Endometrial microvascular endothelial cells (primary cell): ENCODE measurements around the gene PEX14. TPM values are rescaled to one million over a fixed set of nuclear protein-coding genes. Genes with fewer than 3 reads are reported as not detected.

Experiments used
- in situ Hi-C: cut with HindIII; loops from 2 replicates; pipeline ENCODE4 v1.10.0; 2017; ENCODE audit warnings: low sequenced_read_pairs, low pct_unique_long_range_greater_than_20kb; ENCODE audit errors: inconsistent ontology term
- total RNA-seq: library from RNA; depleted of rRNA; stranded (reverse); fragments of >200 nt; gene quantifications from one replicate; pipeline ENCODE4 v1.2.3, GENCODE V29; 2015; ENCODE audit errors: inconsistent ontology term

Gene PEX14
- total RNA-seq, 1 donor from 2014 or later, result 28.6 TPM

DNA sequence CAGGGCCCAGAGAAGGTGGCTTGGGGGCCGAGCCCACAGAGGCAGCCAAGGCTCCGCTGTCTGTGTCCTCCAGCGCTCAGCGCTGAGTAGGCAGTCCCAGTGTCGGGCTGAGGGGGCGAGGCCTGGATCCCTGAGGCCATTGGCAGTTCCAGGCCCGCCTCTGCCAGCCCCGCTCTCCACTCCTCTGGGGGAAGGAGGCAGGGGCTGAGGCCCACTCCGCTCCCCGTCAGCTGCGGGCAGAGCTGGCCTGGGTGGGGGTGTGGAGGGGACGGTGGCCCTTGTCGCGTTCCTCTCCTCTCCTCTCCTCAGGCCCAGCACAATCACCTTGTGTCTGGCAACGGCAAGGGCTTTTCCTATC is 188.9 kb downstream of the PEX14 start:
- in situ Hi-C loops, result no loop called here

DNA sequence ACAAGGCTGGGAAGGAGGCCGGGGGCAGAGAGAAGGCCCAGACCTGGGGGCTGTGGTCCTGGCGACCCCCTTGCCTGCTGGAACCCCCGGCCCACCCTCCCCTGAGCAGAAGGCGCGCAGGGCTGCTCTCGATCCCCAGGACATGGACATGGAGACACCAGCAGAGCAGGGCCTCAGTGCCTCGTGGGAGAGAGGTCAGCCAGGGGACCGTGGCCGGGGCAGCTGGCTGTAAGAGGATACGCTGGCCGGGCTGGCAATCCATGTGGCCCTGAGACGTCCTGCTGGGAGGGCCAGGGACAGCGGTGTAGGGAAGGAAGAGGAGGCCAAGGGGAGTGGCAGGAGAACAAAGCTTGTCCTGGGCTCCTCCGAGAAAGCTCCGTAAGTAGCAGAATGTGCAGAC is 189.5 kb downstream of the PEX14 start:
- in situ Hi-C loops, result no loop called here

DNA sequence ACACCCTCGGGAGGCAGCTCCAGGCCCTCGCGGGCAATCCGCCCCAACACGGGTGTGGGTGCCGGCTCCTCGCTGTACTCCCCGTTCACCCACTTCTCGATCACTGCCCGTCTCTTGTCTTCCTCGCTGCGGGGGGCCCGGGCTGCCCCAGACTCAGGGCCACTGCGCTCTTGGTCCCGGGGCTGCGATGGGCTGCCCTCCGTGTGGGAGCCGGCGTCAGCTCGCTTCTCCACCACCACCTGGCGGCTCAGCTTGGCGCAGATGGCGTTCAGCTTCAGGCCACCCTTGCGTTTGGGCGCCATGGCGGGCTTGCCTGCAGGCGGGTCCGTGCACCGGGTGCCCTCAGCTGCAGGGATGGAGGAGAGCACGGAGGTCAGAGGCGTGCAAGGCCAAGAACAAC is 190.5 kb downstream of the PEX14 start:
- in situ Hi-C loops, result no loop called here

DNA sequence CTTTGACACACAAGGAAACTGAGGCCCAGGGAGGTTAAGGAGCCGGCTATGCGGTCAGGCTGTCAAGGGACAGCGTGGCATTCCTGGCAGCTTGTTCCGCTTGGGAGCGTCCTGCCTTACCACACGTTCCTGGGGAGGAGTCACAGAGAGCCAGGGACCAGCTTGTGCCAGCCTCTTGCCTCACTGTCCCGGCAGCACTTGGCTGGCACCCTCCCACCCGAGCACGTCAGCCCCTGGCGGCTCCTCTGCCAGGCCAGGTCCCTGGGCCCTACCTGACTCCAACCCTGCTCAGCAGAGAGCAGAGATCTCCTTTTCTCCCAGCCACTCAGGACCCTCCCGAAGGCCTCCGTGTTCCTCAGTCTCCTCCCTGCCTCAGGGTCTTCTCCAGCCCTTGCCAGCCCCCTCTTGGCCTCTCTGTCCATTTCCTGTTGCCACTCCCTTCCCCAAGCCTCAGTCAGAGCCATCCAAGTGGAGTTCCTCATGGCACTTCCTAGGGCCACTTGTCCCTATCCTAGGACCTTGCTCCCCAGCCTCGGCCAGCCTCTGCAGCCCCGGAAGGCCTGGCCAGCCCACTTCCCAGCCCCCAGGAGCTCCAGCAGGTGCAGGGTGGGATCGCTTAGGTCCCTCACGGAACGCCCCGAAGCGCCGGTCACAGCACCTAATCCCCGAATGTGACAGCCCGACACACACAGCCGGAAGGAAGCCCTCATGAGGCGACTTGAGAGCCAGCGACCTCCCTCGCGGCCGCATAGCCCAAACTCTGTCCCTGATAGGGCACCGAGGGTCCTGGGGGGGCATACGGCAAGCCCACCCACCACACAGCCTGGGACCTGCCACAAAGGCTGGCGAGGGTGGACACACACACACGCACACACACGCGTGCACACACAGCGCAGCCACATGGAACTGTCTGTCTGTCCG is 191.4 kb downstream of the PEX14 start:
- in situ Hi-C loops, result no loop called here

DNA sequence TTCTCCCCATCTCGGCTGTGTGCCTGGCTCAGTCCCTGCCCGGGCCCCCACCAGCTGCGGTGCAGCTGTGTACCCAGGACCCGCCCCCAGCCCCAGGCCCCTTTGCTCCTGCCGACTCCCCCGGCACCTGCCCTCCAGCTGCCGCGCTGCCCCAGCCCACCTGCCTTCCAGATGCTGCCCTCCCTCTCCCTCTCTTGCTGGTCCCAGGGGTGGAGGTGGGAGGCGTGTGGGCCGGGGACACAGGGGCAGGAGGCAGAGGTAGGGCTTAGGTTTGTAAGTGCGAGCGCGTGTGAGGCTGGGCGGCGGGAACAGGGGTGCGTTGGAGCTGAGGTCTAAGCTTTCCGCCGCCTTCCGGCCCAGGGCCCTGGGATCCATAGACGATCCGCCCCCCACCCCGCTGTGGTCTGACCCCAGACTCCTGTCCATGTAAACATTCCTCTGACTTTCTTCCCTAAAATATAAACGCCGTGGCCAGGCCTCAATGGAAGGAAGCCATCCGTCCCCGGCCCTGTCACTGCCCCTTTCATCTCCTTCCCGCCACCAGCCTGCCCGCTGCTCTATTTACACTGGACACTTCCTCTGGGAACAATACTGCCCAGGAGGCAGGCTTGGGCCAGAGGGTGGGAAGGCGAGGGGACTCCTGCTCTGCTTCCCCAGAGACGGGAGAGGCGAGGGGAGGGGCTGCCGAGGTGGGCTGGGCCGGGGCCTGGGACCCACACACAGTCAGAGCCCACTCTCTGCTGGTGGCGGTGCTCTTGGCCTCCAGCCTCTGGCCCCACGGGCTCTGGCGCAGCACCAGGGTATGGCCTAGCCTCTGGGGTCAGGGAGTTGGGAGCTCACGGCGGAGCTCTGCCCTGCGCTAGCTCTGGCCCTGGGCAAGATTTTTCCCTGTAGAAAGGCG is 193.4 kb downstream of the PEX14 start:
- in situ Hi-C loops, result no loop called here

DNA sequence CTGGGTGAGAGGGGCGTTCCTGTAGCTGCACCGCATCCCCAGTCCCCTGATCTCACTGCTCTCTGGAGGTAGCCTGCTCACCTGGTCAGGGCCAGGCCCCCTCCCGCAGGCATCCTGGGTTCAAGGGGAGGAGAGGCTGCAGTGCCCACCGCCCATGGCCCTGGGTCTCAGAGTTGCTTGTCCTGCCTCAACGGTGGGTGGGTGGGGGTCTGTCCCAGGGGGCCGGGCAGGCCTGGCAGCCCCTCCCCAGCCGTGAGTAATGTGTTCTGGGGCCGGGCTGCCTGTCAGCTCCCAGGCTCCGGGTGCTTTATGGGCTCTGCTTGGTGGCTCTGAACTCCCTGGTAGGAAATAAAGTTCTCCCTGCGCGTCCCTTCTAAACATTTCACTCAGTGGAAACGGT is 194.8 kb downstream of the PEX14 start:
- in situ Hi-C loops, result no loop called here

DNA sequence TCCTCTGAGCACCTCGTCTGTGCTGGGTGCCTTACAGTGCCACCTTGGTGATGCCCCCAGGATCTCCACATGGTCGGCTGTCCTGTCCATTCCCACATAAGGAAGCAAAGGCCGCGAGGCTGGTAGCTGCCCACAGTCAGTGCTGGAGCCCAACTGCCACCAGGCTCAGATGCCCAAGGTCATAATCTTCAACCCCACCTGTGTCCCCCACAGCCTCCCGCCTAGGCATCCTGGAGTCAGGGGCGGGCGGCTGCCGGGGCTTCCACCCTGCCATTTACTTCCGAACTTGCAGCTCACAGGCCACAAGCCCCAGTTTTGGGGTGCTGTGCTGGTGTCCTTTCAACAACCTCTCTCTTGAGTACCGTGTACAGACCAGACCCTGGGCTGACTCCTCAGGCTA is 195.4 kb downstream of the PEX14 start:
- in situ Hi-C loops, result no loop called here

DNA sequence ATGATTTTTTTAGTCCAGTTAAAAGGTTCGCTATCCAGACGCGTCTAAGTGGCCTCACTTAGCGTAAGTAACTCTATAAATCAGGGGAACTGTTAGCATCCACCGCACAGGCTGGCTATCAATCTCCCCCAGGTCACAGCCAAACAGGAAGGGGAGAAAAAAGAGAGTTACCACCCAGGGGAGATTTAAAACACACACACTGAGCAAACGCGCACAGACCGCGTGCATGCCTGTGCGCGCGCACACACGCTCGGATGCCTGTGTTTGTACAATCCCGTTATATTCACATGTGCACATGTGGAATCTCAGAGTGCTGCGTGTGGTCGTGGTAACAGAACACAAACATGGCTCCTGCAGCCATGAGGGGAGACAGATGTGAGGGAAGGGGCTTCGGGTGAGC is 196.3 kb downstream of the PEX14 start:
- in situ Hi-C loops, result no loop called here

DNA sequence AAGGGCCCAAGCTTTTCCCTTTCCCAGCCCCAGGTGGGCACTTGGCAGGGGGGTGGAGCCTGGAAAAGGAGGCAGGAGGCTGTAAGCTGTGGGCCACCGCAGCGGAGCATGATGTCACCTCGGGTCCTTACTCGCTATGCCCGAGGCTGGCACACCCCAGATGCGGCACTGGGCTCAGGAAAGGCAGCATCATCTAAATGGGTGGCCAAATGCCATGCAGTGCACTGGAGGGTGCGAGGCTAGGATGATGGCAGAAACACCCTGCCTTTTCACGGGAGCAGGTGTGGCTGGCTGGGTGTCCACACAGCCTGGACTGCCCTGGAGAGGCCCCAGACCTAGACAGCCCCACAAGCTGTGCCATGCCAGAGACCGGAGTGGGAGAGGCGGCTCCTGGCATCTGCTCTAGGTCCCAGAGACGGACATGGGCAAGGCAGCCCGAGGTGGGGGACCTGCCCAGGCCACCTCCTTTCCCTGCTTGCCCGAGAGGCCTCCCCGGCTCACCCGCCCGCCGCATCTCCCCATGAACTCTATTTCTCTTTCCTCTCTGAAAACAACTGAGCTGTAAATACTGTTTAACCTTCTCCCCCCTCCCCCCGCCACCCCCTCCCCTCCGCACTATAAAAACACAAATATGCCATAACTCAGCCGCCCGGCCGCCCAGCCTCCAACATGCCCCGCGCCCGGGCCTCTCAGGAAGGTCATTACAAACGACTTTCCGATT is 197.0 kb downstream of the PEX14 start:
- in situ Hi-C loops, result no loop called here

DNA sequence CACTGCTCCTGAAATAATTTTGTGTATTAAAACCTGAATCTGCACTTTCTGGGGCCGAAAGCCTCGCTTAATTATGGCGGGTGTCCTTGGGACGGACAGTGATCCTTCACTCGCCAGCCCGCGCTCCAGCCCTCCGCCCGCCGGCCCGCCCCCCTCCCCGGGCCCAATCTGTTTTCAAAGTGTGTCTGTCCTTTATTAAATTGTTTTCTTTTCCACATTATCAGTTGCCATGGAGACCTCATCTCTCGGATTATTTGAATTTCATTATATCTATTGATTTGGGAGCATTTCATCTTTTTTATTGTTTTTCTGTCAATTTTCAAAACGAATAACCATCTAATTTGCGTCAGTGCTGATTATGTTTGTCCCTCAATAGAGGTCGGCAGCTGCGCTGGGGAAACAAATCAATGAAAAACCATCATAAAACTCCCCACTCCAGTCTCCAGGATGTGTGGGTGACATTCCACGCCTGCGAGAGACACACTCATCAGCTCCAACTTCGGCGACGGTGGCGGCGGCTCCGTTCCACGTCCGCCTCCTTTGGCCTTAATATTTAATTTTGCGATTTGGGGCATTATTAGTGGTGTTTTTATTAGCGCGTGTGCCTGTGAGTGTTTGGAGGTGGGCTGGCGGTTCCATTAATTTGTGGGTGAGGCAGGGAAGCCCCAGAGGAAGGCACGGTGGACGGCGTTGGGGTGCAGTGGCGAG is 197.7 kb downstream of the PEX14 start:
- in situ Hi-C loops, result no loop called here

DNA sequence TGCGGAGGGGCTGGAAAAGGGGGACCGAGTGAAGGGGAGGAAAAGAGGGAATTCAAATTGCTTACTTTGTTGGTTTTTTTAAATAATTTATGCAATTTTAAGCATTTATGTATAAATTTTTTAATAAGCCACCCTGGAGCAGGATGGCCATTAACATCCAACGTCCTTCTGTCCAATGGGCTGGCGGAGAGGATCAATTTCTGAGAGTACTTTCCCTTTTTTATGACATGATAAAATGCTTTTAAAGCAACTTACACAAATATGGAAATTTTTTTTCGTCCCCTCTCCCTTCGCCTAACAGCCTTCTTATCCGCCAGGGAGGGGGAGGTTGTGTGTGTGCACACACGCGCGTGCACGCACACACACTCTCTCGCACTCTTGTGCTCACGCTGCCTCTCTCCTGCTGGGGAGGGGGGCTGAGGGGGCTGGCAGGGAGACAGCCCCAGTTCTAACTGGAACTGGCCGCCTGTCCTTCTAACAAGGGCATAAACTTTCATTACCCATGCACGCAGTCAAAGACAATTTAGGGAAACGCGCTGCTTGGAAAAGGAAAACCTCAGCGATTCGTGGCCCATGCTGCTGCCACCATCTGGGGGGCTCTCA is 198.5 kb downstream of the PEX14 start:
- in situ Hi-C loops, result no loop called here

DNA sequence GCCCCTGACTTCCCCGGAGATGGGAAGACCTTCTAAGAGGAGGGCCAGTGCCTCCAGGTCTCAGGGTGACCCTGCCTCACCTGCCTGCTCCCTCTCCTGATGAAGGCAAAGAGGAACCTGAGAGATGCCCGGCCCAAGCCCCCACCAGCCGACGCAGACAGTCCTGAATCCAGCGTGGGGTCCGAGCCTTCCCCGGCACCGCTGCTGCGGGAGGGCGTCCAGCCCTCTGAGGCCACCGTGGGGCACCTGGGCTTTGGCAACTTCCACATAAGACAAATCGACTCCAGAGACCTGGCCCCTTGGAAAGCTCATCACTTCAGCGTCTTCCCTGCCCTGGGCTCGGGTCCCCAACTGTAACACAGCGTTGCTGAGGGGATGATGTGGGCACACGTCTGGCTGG is 199.5 kb downstream of the PEX14 start:
- in situ Hi-C loops, result no loop called here

DNA sequence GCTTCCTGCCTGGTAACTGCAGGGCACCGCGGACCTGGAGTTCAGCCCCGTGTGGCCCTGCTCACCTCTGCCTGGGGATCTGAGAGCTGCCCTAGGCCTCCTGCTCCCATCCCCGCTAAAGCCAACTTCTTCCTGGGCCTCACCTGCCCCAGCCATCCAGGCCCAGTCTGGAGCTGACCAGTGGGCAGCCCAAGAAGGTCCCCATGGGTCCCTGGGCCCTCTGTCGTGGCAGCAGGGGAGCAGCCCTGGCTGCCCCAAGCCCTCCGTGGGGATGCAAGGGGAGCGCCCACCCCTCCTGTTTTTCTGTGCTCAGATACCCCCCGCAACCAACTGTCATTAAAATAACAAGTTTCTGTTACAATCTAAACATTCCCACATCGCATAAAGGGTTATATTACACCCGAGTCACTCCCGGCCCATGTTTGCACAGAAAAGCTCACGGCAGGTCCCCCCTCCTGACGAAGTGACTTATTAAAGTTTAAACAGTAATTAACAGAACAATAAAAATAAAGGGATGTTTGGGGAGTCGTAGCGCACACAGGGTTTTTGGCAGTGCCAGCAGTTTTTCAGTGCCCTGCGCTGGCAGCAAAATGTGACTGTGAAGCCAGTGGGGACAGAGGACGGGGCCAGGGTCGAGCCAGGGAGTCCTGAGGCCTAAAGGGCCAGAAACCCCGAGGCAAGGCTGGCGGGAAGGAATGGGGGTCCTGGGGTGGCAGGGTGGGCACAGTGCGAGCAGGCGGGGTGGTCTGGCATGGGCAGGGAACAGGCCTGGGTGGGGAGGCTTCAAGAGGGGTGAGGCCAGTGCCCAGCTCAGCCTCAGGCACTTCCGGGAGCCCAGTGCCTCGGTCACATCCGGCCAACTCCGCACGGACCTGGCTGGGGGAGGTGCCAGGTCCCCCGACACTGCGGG is 200.2 kb downstream of the PEX14 start:
- in situ Hi-C loops, result no loop called here

DNA sequence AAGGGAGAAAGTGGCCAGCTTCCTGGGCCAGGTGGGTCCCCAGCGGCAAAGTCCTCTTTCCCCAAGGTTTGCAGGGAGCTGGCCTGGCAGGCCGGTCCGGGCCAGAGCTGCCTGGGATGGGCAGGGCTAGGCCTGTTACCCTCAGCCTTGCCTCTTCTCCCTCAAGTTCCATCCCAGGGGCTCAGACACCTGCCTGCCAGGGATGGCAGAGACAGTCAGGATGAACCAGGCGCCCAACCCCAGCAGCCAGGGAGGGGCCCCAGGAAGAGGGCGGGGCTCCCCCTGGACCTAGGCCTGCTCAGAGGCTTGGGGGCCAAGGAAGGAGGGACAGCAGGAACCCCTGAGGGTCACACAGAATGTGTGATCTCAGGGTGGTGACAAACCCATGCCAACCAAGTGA is 201.1 kb downstream of the PEX14 start:
- in situ Hi-C loops, result no loop called here

DNA sequence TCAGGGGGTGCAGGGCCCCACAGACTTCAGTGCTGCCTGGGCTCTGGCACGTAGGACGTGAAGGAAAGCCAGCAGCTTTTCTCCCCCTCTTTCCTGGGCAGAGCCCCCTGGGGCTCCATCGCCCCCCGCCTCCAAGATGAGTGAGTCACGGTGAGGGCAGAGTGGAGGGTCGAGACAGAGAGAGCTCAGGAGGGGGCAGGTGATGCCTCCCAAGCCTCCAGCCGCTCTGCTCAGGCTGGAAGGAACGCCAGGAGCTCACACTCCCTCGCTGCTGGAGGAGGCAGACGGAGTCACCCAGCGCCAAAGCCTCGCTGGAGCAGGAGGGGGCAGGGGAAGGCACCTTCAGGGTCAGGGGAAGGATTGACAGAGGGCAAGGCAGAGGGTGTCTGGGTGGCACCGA is 202.2 kb downstream of the PEX14 start:
- in situ Hi-C loops, result no loop called here

DNA sequence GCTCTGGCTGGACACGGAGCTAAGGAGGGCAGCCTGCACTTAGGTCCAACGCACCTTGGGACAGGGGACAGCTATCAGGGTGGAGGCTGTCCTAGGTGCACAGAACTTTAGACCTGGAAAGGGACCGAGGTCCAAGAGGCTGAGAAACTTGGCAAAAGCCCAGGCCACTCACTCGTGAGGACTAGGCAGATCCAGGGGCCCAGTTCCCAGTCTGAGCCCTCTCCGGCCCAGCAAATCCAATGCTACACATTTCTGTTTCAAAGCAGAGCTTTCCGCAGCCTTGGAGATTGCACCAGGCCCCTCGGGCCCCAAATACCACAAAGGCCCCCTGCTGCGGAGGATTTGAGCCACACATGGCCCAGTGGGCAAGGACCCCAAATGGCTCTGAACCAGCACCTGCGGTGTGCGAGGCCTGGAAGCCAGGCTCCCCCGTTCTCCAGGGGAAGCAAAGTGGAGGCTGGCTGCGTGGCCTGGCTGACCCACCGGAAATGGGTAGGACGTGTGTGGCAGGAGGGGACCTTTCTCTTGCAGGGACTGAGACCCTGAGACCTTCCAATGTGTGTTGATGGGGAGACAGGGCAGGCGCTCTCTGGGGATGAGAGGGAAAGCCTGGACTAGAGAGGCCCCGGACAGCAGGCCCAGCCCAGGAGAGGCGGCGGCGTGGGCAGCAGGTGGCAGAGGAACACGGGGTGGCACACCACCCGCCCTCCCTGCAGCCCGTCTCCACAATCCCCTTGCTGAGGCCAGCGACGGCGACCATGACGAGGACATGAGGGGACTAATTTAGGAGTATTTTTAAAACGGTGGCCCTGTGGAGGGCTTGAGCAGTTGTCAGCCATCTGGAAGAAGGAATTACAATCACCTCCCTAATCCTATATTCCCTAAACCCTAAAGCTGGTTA is 203.0 kb downstream of the PEX14 start:
- in situ Hi-C loops, result no loop called here

DNA sequence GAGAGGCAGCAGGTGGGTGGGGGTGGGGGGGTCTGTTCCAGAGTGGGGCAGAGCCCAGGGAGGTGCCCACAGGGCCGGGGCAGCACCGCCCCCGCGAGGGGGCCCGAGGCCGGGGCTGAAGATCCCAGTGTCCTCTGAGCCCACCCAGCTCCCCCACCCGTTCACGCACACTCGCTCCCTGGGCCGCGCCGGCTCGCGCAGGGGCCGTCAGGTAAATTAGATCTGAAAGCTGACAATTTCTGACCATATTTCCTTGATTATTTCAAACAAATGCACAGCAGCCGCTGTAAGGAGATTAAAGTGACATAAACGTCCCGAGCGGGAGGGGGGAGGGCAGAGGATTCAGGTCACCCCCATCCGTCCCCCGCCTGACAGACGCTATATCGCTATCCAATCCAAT is 203.7 kb downstream of the PEX14 start:
- in situ Hi-C loops, result no loop called here
